SHP77 treated with DMSO at 0.1 percent for 48 hours (cell line): ENCODE results near the gene GABRA4.

Source experiments
- DNase-seq: peaks from one replicate; lab custom pipeline; 2025; lab: John Stamatoyannopoulos, UW

GABRA4 gene

GRCh38 chr4:46927201-46927600, 66.2 kb downstream of the GABRA4 start:
- DNase-seq = no peak

- DNase-seq = no peak
Measured at GRCh38 chr4:46924789-46925529, 68.4 kb downstream of the GABRA4 start.

GRCh38 chr4:46922205-46922604, 71.2 kb downstream of the GABRA4 start:
- no peak for DNase-seq

DNA sequence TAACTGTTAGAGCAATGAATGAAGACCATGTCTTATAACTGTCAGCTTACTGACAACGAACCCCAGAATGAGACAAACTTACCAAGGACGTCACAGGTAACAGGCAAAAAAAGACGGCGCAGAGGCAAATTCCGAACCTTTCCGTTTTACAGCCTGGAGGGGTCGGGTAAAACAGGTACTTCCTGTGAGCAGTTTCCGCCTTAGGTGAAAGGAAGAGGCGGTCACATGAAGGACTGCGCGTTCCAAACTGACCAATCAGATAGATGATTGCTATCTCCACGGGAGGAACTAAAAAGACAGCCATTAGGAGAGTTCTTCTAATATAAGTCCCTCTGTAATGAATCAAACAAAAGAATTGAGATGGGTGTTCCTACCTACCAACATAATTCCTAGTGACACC, 84.3 kb downstream of the GABRA4 start, which contains the start of gene COX7B2:
COX7B2 (minus strand) TSS at position 168 of the 400 bp plus-strand sequence. CDS start 174,053 bp downstream, outside the sequence.
- DNase-seq = no peak

GRCh38 chr4:46908148-46908547, 85.2 kb downstream of the GABRA4 start:
- DNase-seq = no peak

- DNase-seq = no peak
Measured at GRCh38 chr4:46900082-46900481, 93.3 kb downstream of the GABRA4 start.

DNA sequence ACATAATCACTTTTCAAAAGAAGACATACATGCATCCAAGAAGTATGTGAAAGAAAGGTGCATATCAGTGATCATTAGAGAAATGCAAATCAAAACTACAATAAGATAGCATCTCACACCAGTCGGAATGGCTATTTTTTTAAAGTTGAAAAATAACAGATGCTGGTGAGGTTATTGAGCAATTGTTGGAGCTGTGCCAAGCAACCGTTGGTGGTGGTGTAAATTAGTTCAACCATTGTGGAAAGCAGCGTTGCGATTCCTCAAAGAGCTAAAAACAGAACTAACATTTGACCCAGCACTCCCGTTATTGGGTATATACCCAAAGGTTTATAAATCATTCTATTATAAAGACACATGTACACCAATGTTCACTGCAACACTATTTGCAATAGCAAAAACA, 98.6 kb downstream of the GABRA4 start:
- DNase-seq = no peak

- DNase-seq = no peak
Measured at GRCh38 chr4:46890056-46890455, 103.3 kb downstream of the GABRA4 start.

DNA sequence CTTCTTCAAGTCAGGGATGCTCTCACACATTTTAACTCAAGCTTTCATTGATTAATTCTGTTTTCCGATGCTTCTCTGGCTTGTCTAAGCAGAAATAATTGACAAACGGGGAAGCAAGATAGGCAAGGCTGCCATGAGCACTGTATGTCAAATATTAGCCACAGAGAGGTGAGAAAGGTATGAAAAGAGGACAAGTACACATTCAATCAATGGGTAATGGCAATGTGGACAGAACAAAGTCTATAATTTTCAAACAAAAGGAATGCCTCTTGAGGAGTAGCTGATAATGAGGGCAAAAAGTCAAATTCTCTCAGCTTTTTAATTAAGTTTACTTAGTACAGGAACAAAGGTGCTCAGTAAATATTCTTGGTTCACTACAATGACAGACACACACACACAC, 104.0 kb downstream of the GABRA4 start:
- DNase-seq = no peak

- no peak for DNase-seq
Measured at GRCh38 chr4:46886711-46887110, 106.7 kb downstream of the GABRA4 start.

DNA sequence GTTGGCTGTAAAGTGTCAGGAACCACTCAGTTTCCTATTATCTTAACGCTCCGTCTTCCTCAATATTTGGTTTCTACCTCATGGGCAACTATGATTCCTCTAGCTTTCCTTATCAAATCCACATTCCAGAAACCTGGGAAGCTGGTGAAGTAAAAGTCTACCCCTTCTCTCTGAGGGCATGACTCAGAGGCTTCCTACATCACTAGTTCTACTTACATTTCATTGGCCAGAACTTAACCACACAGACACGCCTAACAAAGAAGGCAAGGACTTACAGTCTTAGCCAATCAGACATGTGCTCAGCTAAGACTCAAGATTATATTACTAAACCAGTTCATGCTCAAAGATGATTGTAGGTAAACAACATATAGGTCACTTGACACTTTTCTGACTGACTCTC, 114.7 kb downstream of the GABRA4 start:
- no peak for DNase-seq

- DNase-seq = no peak
Measured at GRCh38 chr4:46874811-46875210, 118.6 kb downstream of the GABRA4 start.

GRCh38 chr4:46870411-46870810, 123.0 kb downstream of the GABRA4 start:
- DNase-seq = no peak
